HG02973 (cell line): ENCODE measurements around the gene TLN1.

Experiments used
- ATAC-seq: cut with Tn5 transposase; IDR thresholded peaks from one replicate; pipeline ENCODE4 v1.9.1; 2021; ENCODE audit warnings: moderate library complexity; ENCODE audit not compliant: unreplicated experiment

TLN1 gene

GRCh38 chr9:35729101-35729500 is 2.9 kb downstream of the TLN1 start:
- no peak for ATAC-seq

- no peak for ATAC-seq
These were observed 3.7 kb downstream of the TLN1 start for GRCh38 chr9:35728041-35728971.

- no peak for ATAC-seq
These were observed 4.3 kb downstream of the TLN1 start for GRCh38 chr9:35727676-35728040.

GRCh38 chr9:35726931-35727330 is 5.1 kb downstream of the TLN1 start:
- ATAC-seq, result no peak

- ATAC-seq, result no peak
These were observed 6.6 kb downstream of the TLN1 start for GRCh38 chr9:35725362-35725761.

GRCh38 chr9:35723908-35724307 is 8.1 kb downstream of the TLN1 start:
- ATAC-seq, result no peak

GRCh38 chr9:35723426-35723825 is 8.6 kb downstream of the TLN1 start:
- no peak for ATAC-seq

GRCh38 chr9:35719546-35719945 is 12.4 kb downstream of the TLN1 start:
- ATAC-seq, result no peak

GRCh38 chr9:35718721-35719511 is 13.1 kb downstream of the TLN1 start:
- ATAC-seq, result no peak

GRCh38 chr9:35717132-35717870 is 14.7 kb downstream of the TLN1 start:
- ATAC-seq, result no peak

GRCh38 chr9:35716230-35716629 is 15.8 kb downstream of the TLN1 start:
- no peak for ATAC-seq

- ATAC-seq, result no peak
These were observed 17.3 kb downstream of the TLN1 start for GRCh38 chr9:35714579-35715252.

GRCh38 chr9:35714123-35714522 is 17.9 kb downstream of the TLN1 start:
- ATAC-seq, result no peak

- ATAC-seq, result no peak
These were observed 18.4 kb downstream of the TLN1 start for GRCh38 chr9:35713578-35713977.

GRCh38 chr9:35712762-35713400 is 19.1 kb downstream of the TLN1 start:
- no peak for ATAC-seq

- ATAC-seq, result no peak
These were observed 20.2 kb downstream of the TLN1 start for GRCh38 chr9:35711501-35712428.

GRCh38 chr9:35710818-35711500 is 21.0 kb downstream of the TLN1 start:
- ATAC-seq, result no peak

- no peak for ATAC-seq
These were observed 23.8 kb downstream of the TLN1 start for GRCh38 chr9:35708146-35708545.

GRCh38 chr9:35706951-35707350 is 25.0 kb downstream of the TLN1 start:
- ATAC-seq, result no peak
